Prostate gland (tissue), 2 donors: ENCODE measurements around the gene PPP1R14C.

Source experiments
- POLR2A ChIP-seq: fragments of 450-650 bp; IDR thresholded peaks from one replicate; pipeline ENCODE4 v1.6.1; 2016; ENCODE audit warnings: antibody characterized with exemption, mild to moderate bottlenecking
- TF ChIP-seq, protein P1 (sequence below), 4 experiments: fragments of 200-600 bp in 2 of 4; fragments of 450-650 bp in 2 of 4; sonication (generic) in 2 of 4; IDR thresholded peaks; 1 replicate in 3 of 4; 2 replicates in 1 of 4; pipeline ENCODE4 v1.5.1; 2016 to 2019; ENCODE audit warnings: antibody characterized with exemption in 4 of 4, mild to moderate bottlenecking in 2 of 4, moderate library complexity in 2 of 4

DNA sequence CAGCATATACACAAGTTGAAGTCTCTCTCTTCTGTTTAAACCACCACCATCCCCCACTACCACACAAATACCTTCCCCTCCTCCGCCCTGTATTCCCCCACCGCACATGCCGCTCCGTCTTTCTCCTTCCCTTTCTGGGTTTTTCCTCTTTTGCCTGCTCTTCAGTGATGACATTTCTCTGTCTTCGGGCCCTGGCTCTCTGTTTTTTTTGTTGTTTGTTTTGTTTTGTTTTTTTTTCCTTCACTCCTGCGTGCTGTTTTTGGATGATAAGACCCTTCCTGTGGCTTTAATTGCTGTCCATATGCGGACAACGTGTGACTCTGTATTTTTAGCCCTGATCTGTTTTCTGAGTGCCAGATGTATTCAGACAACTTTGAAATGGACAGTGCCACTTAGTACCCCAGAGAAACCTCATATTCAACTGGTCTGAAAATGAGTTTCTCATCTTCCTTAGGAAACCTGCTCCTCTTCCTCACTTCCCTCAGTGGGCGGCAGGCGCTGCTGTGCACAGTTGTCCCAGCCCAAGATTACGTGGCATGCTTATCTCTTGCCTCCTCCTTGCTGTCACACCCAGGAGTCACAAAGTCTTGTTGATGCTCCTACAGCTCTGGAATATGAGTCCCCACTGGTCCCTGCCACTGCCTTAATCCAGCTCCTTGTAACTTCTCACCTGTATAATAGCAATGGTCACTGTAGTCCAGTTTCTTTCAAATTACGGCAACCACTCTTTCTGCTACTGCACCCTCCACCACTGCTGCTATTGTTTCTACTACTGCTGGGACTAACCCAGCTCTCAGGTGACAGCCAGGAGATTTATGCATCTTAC, 8.2 kb downstream of the PPP1R14C start:
- TF ChIP-seq POLR2A, result no peak
- TF ChIP-seq, protein P1, sequence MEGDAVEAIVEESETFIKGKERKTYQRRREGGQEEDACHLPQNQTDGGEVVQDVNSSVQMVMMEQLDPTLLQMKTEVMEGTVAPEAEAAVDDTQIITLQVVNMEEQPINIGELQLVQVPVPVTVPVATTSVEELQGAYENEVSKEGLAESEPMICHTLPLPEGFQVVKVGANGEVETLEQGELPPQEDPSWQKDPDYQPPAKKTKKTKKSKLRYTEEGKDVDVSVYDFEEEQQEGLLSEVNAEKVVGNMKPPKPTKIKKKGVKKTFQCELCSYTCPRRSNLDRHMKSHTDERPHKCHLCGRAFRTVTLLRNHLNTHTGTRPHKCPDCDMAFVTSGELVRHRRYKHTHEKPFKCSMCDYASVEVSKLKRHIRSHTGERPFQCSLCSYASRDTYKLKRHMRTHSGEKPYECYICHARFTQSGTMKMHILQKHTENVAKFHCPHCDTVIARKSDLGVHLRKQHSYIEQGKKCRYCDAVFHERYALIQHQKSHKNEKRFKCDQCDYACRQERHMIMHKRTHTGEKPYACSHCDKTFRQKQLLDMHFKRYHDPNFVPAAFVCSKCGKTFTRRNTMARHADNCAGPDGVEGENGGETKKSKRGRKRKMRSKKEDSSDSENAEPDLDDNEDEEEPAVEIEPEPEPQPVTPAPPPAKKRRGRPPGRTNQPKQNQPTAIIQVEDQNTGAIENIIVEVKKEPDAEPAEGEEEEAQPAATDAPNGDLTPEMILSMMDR (IDR thresholded peaks at IDR 0.05), result no peak
